Astrocyte (in vitro differentiated cells and primary cell): ENCODE data around the gene GHRL. TPM values are rescaled to one million over a fixed set of nuclear protein-coding genes. Genes with fewer than 3 reads are reported as not detected.

Experiments
- DNase-seq: peaks from one replicate; pipeline ENCODE4 v3.0.0-alpha.2; 2010; ENCODE audit warnings: low read depth
- FAIRE-seq: peaks from 2 replicates; lab custom pipeline; 2011; peaks lifted over from hg19 to GRCh38; lab: Jason Lieb, UNC
- H2AFZ ChIP-seq: 2 replicates; pipeline ENCODE4 v1.6.0; 2012; ENCODE audit warnings: low read depth, low read length, inconsistent platforms
- H3K27ac ChIP-seq: 2 replicates; pipeline ENCODE4 v1.5.1; 2011; ENCODE audit warnings: low read depth, low read length, inconsistent platforms
- H3K27me3 ChIP-seq: 2 replicates; pipeline ENCODE4 v1.6.0; 2011; ENCODE audit warnings: low read length, inconsistent platforms; ENCODE audit not compliant: insufficient read depth
- H3K36me3 ChIP-seq: 2 replicates; pipeline ENCODE4 v1.5.1; 2011; ENCODE audit warnings: low read length, inconsistent platforms; ENCODE audit not compliant: insufficient read depth
- H3K4me1 ChIP-seq: 2 replicates; pipeline ENCODE4 v1.5.1; 2011; ENCODE audit warnings: low read length, inconsistent platforms; ENCODE audit not compliant: insufficient read depth
- H3K4me2 ChIP-seq: 2 replicates; pipeline ENCODE4 v1.6.0; 2012; ENCODE audit warnings: low read length, inconsistent platforms
- H3K4me3 ChIP-seq: 2 replicates; pipeline ENCODE4 v1.5.1; 2011; ENCODE audit warnings: low read depth, mild to moderate bottlenecking, low read length, inconsistent platforms; ENCODE audit not compliant: insufficient read depth
- H3K79me2 ChIP-seq: 2 replicates; pipeline ENCODE4 v1.6.0; 2012; ENCODE audit warnings: mild to moderate bottlenecking, low read length, inconsistent platforms; ENCODE audit not compliant: insufficient read depth
- H3K9ac ChIP-seq: 2 replicates; pipeline ENCODE4 v1.6.0; 2012; ENCODE audit warnings: mild to moderate bottlenecking, low read length, inconsistent platforms
- H3K9me3 ChIP-seq: 2 replicates; pipeline ENCODE4 v1.5.1; 2012; ENCODE audit warnings: low read depth, mild to moderate bottlenecking, low read length, inconsistent platforms; ENCODE audit not compliant: insufficient read depth
- H4K20me1 ChIP-seq: 2 replicates; pipeline ENCODE4 v1.6.0; 2012; ENCODE audit warnings: low read length, inconsistent platforms; ENCODE audit not compliant: insufficient read depth
- H3K27ac Mint-ChIP-seq: one replicate; pipeline ENCODE4 v1.8.0; 2021; ENCODE audit warnings: mild to moderate bottlenecking, mixed read lengths; ENCODE audit not compliant: unreplicated experiment
- H3K27me3 Mint-ChIP-seq: one replicate; pipeline ENCODE4 v1.8.0; 2021; ENCODE audit warnings: low read depth, mixed read lengths; ENCODE audit not compliant: unreplicated experiment
- H3K36me3 Mint-ChIP-seq: one replicate; pipeline ENCODE4 v1.8.0; 2021; ENCODE audit warnings: low read depth, mixed read lengths; ENCODE audit not compliant: unreplicated experiment
- H3K4me1 Mint-ChIP-seq: one replicate; pipeline ENCODE4 v1.8.0; 2021; ENCODE audit warnings: low read depth, mixed read lengths; ENCODE audit not compliant: unreplicated experiment
- H3K4me3 Mint-ChIP-seq: one replicate; pipeline ENCODE4 v1.8.0; 2021; ENCODE audit warnings: mild to moderate bottlenecking, moderate library complexity, mixed read lengths; ENCODE audit not compliant: unreplicated experiment
- H3K9me3 Mint-ChIP-seq: one replicate; pipeline ENCODE4 v1.8.0; 2021; ENCODE audit warnings: mild to moderate bottlenecking, mixed read lengths; ENCODE audit not compliant: unreplicated experiment
- CTCF ChIP-seq: IDR thresholded peaks from 2 replicates; pipeline ENCODE4 v1.5.1; 2011; ENCODE audit warnings: low read depth, mild to moderate bottlenecking, inconsistent platforms, low read length, moderate library complexity; ENCODE audit not compliant: insufficient read depth
- EZH2 ChIP-seq: IDR thresholded peaks from 2 replicates; pipeline ENCODE4 v1.6.1; 2012; ENCODE audit warnings: mild to moderate bottlenecking, low read length, inconsistent platforms; ENCODE audit not compliant: insufficient read depth
- total RNA-seq: library from RNA; stranded (reverse); gene quantifications from 2 replicates; pipeline ENCODE4 v1.2.1, GENCODE V29; 2021

GHRL gene
- total RNA-seq, 1 donor from 2014 or later = not detected

DNA sequence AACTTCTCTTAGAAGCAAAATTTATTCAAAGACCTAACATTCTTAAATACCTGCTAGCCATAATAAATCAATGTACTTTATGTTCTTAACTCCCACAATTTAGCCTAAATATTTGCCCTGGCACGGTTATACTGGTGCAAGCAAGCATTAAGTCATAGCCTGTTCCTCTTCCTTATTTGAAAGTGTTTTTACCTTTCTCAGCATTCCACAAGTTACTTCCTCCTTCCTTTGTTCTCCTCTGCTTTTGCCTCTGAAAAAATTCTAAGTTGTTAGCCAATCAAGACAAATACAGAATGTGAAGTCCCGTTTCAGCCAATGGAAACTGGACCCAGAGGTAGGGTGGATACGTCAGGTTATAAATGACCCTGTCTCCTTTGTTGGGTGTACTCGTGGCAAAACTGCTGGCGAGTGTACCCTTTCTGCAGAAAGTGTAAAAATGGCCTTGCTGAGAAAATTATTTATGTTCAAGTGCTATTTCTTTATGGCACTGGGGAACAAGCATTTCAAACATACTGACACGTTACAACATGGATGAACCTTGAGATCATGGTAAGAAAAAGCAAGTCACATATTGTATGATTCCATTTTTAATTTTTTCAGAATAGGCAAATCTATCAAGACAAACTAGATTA lies 47.5 kb downstream of the GHRL start:
- FAIRE-seq (no peak), DNase-seq (no peak)
- Histone ChIP-seq H3K79me2 (peaks cover 23% of the 10 kb centered on the region), H3K9ac (no peak overlapping the region), H2AFZ (no peak overlapping the region), H4K20me1 (peaks cover 10% of the 10 kb centered on the region), H3K36me3 (no peaks in the 10 kb centered on the region), H3K4me1 (peaks cover 28% of the 10 kb centered on the region), H3K27ac (no peak overlapping the region), H3K9me3 (peaks cover 4% of the 10 kb centered on the region), H3K27me3 (no peaks in the 10 kb centered on the region), H3K4me3 (no peak overlapping the region), H3K4me2 (no peak overlapping the region)
- Mint-ChIP-seq H3K27me3 (no peaks in the 10 kb centered on the region), H3K9me3 (peaks cover 10% of the 10 kb centered on the region), H3K4me1 (peaks cover 17% of the 10 kb centered on the region), H3K27ac (no peak overlapping the region), H3K4me3 (no peak overlapping the region), H3K36me3 (peaks cover 7% of the 10 kb centered on the region)
- no peak for TF ChIP-seq CTCF
- TF ChIP-seq EZH2 = no peak

DNA sequence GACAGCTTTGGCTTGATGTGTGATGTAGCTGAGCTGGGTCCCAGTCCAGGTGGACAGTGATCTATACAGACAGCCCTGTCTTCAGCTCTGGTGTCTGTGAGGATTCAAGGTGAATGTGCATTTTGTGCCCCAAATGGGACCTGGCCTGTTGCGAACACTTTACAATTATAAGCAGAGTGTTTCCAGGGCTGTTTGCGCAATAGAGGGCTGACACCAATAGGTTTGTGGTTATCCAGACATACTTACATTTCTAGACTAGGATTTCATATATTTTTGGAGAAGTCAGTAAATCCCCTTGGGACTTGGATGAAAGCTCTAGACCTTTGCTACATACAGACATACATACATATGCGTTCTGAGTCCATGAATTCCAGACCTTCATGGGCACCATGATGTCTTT lies 48.7 kb downstream of the GHRL start:
- H3K4me2 ChIP-seq = no peak overlapping the region
- H3K36me3 Mint-ChIP-seq = peaks cover 9% of the 10 kb centered on the region
- no peak for FAIRE-seq
- no peak overlapping the region for H2AFZ ChIP-seq
- no peaks in the 10 kb centered on the region for H4K20me1 ChIP-seq
- no peak for DNase-seq
- no peak overlapping the region for H3K9ac ChIP-seq
- H3K4me3 Mint-ChIP-seq = no peak overlapping the region
- peaks cover 17% of the 10 kb centered on the region for H3K4me1 ChIP-seq
- peaks cover 11% of the 10 kb centered on the region for H3K79me2 ChIP-seq
- H3K36me3 ChIP-seq = no peaks in the 10 kb centered on the region
- H3K27ac Mint-ChIP-seq = no peak overlapping the region
- H3K27ac ChIP-seq = no peak overlapping the region
- H3K9me3 Mint-ChIP-seq = peaks cover 15% of the 10 kb centered on the region
- H3K4me3 ChIP-seq = no peak overlapping the region
- H3K9me3 ChIP-seq = peaks cover 4% of the 10 kb centered on the region
- TF ChIP-seq EZH2 = no peak
- TF ChIP-seq CTCF = no peak
- no peaks in the 10 kb centered on the region for H3K27me3 ChIP-seq
- peaks cover 15% of the 10 kb centered on the region for H3K4me1 Mint-ChIP-seq
- H3K27me3 Mint-ChIP-seq = no peaks in the 10 kb centered on the region
